HCT116 (cell line): ENCODE data around the gene PTGIS. TPM values are rescaled to one million over a fixed set of nuclear protein-coding genes. Genes with fewer than 3 reads are reported as not detected.
A peak's percentile ranks its signal among the peaks of the same experiment; 100 is the strongest.

Experiments used
- ATAC-seq: fragments of 200-7000 bp; cut with Tn5 transposase; 2 replicates; pipeline ENCODE4 v1.9.1; 2020; ENCODE audit warnings: mild to moderate bottlenecking, moderate library complexity
- BruUV-seq: library from RNA; stranded (reverse); fragments of 400-500 nt; replicated peaks from 2 replicates; lab custom pipeline; 2021; lab: Mats Ljungman, UMichigan
- CTCF ChIA-PET: fragments of 300-600 bp; sonication (Branson Sonifier 250); formaldehyde crosslinking; loops from one replicate; lab custom pipeline; 2021; ENCODE audit warnings: antibody characterized with exemption; lab: Charles Lee
- POLR2A ChIA-PET: fragments of 300-600, 350-600 bp; sonication (Branson Sonifier 250); formaldehyde crosslinking; loops from one replicate; lab custom pipeline; 2021; ENCODE audit warnings: antibody characterized with exemption; lab: Charles Lee
- RAD21 ChIA-PET, 2 experiments: fragments of 300-600 bp; sonication (Branson Sonifier 250); formaldehyde crosslinking; loops; one replicate each; lab custom pipeline; 2023; ENCODE audit warnings: low total read pairs in 2 of 2; ENCODE audit not compliant: uncharacterized antibody in 2 of 2, unreplicated experiment in 2 of 2, low non-redundant PET in 1 of 2; lab: Charles Lee
- DNase-seq: peaks from one replicate; pipeline ENCODE4 v3.0.0-alpha.2; 2010; ENCODE audit warnings: low read depth, low spot score
- H2AFZ ChIP-seq: fragments of 200-600 bp; shearing (Covaris generic), sonication (generic); 2 replicates; pipeline ENCODE4 v1.6.1; 2017; ENCODE audit warnings: low read depth, mixed run types, mixed read lengths, antibody characterized with exemption, low read length; ENCODE audit not compliant: poor library complexity, severe bottlenecking
- H3K27ac ChIP-seq: 2 replicates; pipeline ENCODE4 v1.5.1; 2012; ENCODE audit warnings: low read depth, low read length
- H3K27me3 ChIP-seq: fragments of 200-600 bp; sonication (generic); 2 replicates; pipeline ENCODE4 v1.6.1; 2016; ENCODE audit warnings: mixed run types, low read length, mixed read lengths; ENCODE audit not compliant: insufficient read depth
- H3K36me3 ChIP-seq, 2 experiments: fragments of 200-500 bp in 1 of 2; fragments of 200-600 bp in 1 of 2; sonication (Bioruptor generic) in 1 of 2; sonication (generic) in 1 of 2; 2 replicates each; pipeline versions ENCODE4 v1.5.1 to v1.6.1; 2014 to 2016; ENCODE audit warnings: low read length in 2 of 2, inconsistent platforms in 1 of 2, mixed read lengths in 1 of 2, mixed run types in 1 of 2; ENCODE audit not compliant: insufficient read depth in 2 of 2, control insufficient read depth in 1 of 2
- H3K4me1 ChIP-seq, 2 experiments: fragments of 200-600 bp in 1 of 2; sonication (generic) in 1 of 2; 2 replicates each; pipeline versions ENCODE4 v1.5.1 to v1.6.1; 2012 to 2017; ENCODE audit warnings: low read length in 2 of 2, inconsistent platforms in 1 of 2, mild to moderate bottlenecking in 1 of 2, mixed read lengths in 1 of 2, mixed run types in 1 of 2, moderate library complexity in 1 of 2; ENCODE audit not compliant: insufficient read depth in 2 of 2, control insufficient read depth in 1 of 2
- H3K4me2 ChIP-seq: fragments of 200-600 bp; sonication (generic); 2 replicates; pipeline ENCODE4 v1.6.1; 2017; ENCODE audit warnings: mixed run types, low read length, mixed read lengths
- H3K4me3 ChIP-seq, 2 experiments: fragments of 200-600 bp in 1 of 2; sonication (generic) in 1 of 2; replicated peaks in 1 of 2; 2 replicates each; pipeline ENCODE4 v1.5.1; 2011 to 2016; ENCODE audit warnings: low read length in 2 of 2, control low read depth in 1 of 2, low read depth in 1 of 2, mild to moderate bottlenecking in 1 of 2, mixed read lengths in 1 of 2, mixed run types in 1 of 2
- H3K79me2 ChIP-seq: fragments of 200-600 bp; sonication (generic); 2 replicates; pipeline ENCODE4 v1.6.1; 2017; ENCODE audit warnings: mild to moderate bottlenecking, mixed run types, low read length, moderate library complexity, mixed read lengths; ENCODE audit not compliant: insufficient read depth
- H3K9ac ChIP-seq: fragments of 200-600 bp; sonication (generic); 2 replicates; pipeline ENCODE4 v1.6.1; 2016; ENCODE audit warnings: low read length, mixed read lengths
- H3K9me2 ChIP-seq: fragments of 200-600 bp; sonication (generic), shearing (Covaris generic); 2 replicates; pipeline ENCODE4 v1.6.1; 2017; ENCODE audit warnings: mixed run types, mild to moderate bottlenecking, moderate library complexity; ENCODE audit not compliant: insufficient read depth
- H3K9me3 ChIP-seq, 2 experiments: fragments of 200-500 bp in 1 of 2; fragments of 200-600 bp in 1 of 2; sonication (Bioruptor generic) in 1 of 2; sonication (generic) in 1 of 2; 2 replicates each; pipeline ENCODE4 v1.6.1; 2014 to 2017; ENCODE audit warnings: low read length in 2 of 2, mixed read lengths in 2 of 2, inconsistent platforms in 1 of 2, low read depth in 1 of 2, mild to moderate bottlenecking in 1 of 2, mixed run types in 1 of 2, moderate library complexity in 1 of 2; ENCODE audit not compliant: control insufficient read depth in 1 of 2, insufficient read depth in 1 of 2
- H4K20me1 ChIP-seq: fragments of 200-600 bp; sonication (generic), shearing (Covaris generic); 2 replicates; pipeline ENCODE4 v1.6.1; 2017; ENCODE audit warnings: mixed run types, mild to moderate bottlenecking, moderate library complexity; ENCODE audit not compliant: insufficient read depth
- ATF3 ChIP-seq: IDR thresholded peaks from 2 replicates; pipeline ENCODE4 v1.6.1; 2012
- CBX3 ChIP-seq: IDR thresholded peaks from 2 replicates; pipeline ENCODE4 v1.6.1; 2012; ENCODE audit warnings: low read depth
- EGR1 ChIP-seq: IDR thresholded peaks from 2 replicates; pipeline ENCODE4 v1.6.1; 2012; ENCODE audit warnings: low read depth
- ELF1 ChIP-seq: IDR thresholded peaks from 2 replicates; pipeline ENCODE4 v1.6.1; 2012; ENCODE audit warnings: low read depth, borderline replicate concordance
- EZH2 ChIP-seq: fragments of 200-600 bp; sonication (generic); IDR thresholded peaks from 2 replicates; pipeline ENCODE4 v1.6.1; 2017; ENCODE audit warnings: antibody characterized with exemption, mixed run types
- EZH2phosphoT487 ChIP-seq: fragments of 200-600 bp; IDR thresholded peaks from 2 replicates; pipeline ENCODE4 v1.6.1; 2018; ENCODE audit warnings: antibody characterized with exemption, borderline replicate concordance
- FOSL1 ChIP-seq: IDR thresholded peaks from 2 replicates; pipeline ENCODE4 v1.6.1; 2012; ENCODE audit warnings: low read depth
- JUND ChIP-seq: IDR thresholded peaks from 2 replicates; pipeline ENCODE4 v1.6.1; 2012
- POLR2A ChIP-seq: IDR thresholded peaks from 2 replicates; pipeline ENCODE4 v1.7.0; 2011; ENCODE audit warnings: borderline replicate concordance; ENCODE audit not compliant: insufficient read depth, insufficient read length; ENCODE audit errors: extremely low read depth
- POLR2AphosphoS5 ChIP-seq: IDR thresholded peaks from 2 replicates; pipeline ENCODE4 v1.6.1; 2011; ENCODE audit warnings: mild to moderate bottlenecking, low read depth, low read length, moderate library complexity
- REST ChIP-seq: IDR thresholded peaks from 2 replicates; pipeline ENCODE4 v1.6.1; 2012; ENCODE audit warnings: low read depth
- SIN3A ChIP-seq: IDR thresholded peaks from 2 replicates; pipeline ENCODE4 v1.6.1; 2012; ENCODE audit warnings: low read depth
- SRF ChIP-seq: IDR thresholded peaks from 2 replicates; pipeline ENCODE4 v1.6.1; 2012; ENCODE audit warnings: low read depth
- TCF7L2 ChIP-seq: IDR thresholded peaks from 2 replicates; pipeline ENCODE4 v1.7.0; 2011; ENCODE audit warnings: borderline replicate concordance, inconsistent platforms; ENCODE audit not compliant: insufficient read depth, insufficient read length; ENCODE audit errors: extremely low read depth
- YY1 ChIP-seq: IDR thresholded peaks from 2 replicates; pipeline ENCODE4 v1.6.1; 2011; ENCODE audit warnings: low read length, low read depth, moderate library complexity, mild to moderate bottlenecking; ENCODE audit not compliant: insufficient replicate concordance; ENCODE audit errors: extremely low read depth
- ZBTB33 ChIP-seq: IDR thresholded peaks from 2 replicates; pipeline ENCODE4 v1.6.1; 2011; ENCODE audit warnings: mild to moderate bottlenecking, low read length, moderate library complexity; ENCODE audit not compliant: insufficient replicate concordance; ENCODE audit errors: extremely low read depth
- ZNF274 ChIP-seq: fragments of 200-500 bp; sonication (Bioruptor generic); IDR thresholded peaks from 2 replicates; pipeline ENCODE4 v1.6.1; 2014; ENCODE audit warnings: mild to moderate bottlenecking, low read depth, low read length, inconsistent platforms
- intact Hi-C: fragments of 100-400 bp; cut with micrococcal nuclease; formaldehyde crosslinking; loops from 2 replicates; pipeline ENCODE4 v1.10.0; 2022
- total RNA-seq: library from RNA; stranded (reverse); gene quantifications from one replicate; pipeline ENCODE4 v1.2.1, GENCODE V29; 2021; ENCODE audit not compliant: unreplicated experiment
- TF ChIP-seq, protein P1 (sequence below), 3 experiments: fragments of 200-600 bp in 1 of 3; sonication (generic) in 1 of 3; IDR thresholded peaks in 2 of 3; conservative IDR thresholded peaks in 1 of 3; 2 replicates each; pipeline ENCODE4 v1.5.1; 2012 to 2017; ENCODE audit warnings: low read depth in 2 of 3, low read length in 2 of 3, antibody characterized with exemption in 1 of 3, borderline replicate concordance in 1 of 3, control low read depth in 1 of 3, mild to moderate bottlenecking in 1 of 3, mixed read lengths in 1 of 3, mixed run types in 1 of 3, moderate library complexity in 1 of 3; ENCODE audit not compliant: insufficient read depth in 1 of 3

The PTGIS gene
- total RNA-seq, 1 experiment from 2014 or later, result 0.25 TPM

GRCh38 chr20:49508435-49509199, 59.3 kb downstream of the PTGIS start:
- Histone ChIP-seq H3K9ac (no peak overlapping the region), H3K9me2 (no peaks in the 10 kb centered on the region), H3K27ac (no peak overlapping the region), H4K20me1 (no peaks in the 10 kb centered on the region), H3K4me3 (0 out of 4 replicates have a peak overlapping the region, but pooled peaks of 1 of the 2 experiments have one; percentile 9), H3K79me2 (no peaks in the 10 kb centered on the region), H2AFZ (peak overlapping the region; percentile 7), H3K4me1 (peaks cover 0 to 4% of the 10 kb centered on the region in 2 experiments; a peak in 1 of 4 replicates), H3K27me3 (peaks cover 21% of the 10 kb centered on the region), H3K9me3 (peaks cover 0 to 3% of the 10 kb centered on the region in 2 experiments; a peak in 1 of 4 replicates), H3K4me2 (peak overlapping the region; percentile 51), H3K36me3 (no peaks in the 10 kb centered on the region)
- DNase-seq (peak; percentile 28), ATAC-seq (peak; percentile 84)
- intact Hi-C loops, result loop anchor here (1.0 kb wide), 1 partner anchor 174 kb away; no protein-coding TSS in a partner anchor
- CTCF ChIA-PET, result interaction anchor here (0.7 to 1.8 kb wide), 12 partner anchors 8 to 380 kb away, joined by 3 to 7 read pairs (median 3); no protein-coding TSS in a partner anchor
- POLR2A ChIA-PET, result no interaction called here
- BruUV-seq, result no TSS peak
- RAD21 ChIA-PET, result interaction anchor here in 1 of 2 experiments (1.7 kb wide), 1 partner anchor 174 kb away, joined by 4 read pairs; no protein-coding TSS in a partner anchor
- no peak for TF ChIP-seq SIN3A
- no peak for TF ChIP-seq JUND
- no peak for TF ChIP-seq POLR2AphosphoS5
- TF ChIP-seq, protein P1, sequence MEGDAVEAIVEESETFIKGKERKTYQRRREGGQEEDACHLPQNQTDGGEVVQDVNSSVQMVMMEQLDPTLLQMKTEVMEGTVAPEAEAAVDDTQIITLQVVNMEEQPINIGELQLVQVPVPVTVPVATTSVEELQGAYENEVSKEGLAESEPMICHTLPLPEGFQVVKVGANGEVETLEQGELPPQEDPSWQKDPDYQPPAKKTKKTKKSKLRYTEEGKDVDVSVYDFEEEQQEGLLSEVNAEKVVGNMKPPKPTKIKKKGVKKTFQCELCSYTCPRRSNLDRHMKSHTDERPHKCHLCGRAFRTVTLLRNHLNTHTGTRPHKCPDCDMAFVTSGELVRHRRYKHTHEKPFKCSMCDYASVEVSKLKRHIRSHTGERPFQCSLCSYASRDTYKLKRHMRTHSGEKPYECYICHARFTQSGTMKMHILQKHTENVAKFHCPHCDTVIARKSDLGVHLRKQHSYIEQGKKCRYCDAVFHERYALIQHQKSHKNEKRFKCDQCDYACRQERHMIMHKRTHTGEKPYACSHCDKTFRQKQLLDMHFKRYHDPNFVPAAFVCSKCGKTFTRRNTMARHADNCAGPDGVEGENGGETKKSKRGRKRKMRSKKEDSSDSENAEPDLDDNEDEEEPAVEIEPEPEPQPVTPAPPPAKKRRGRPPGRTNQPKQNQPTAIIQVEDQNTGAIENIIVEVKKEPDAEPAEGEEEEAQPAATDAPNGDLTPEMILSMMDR (IDR thresholded peaks at IDR 0.05 in 2 of 3, conservative IDR thresholded peaks at IDR 0.05 in 1 of 3; ENCODE audit: borderline replicate concordance in 1 of 3, insufficient read depth in 1 of 3, low read depth in 2 of 3, low read length in 2 of 3), result peak; percentile 41 to 79 (median 66)
- no peak for TF ChIP-seq EZH2phosphoT487
- TF ChIP-seq EGR1, result no peak
- no peak for TF ChIP-seq TCF7L2
- no peak for TF ChIP-seq ZNF274
- no peak for TF ChIP-seq FOSL1
- TF ChIP-seq ATF3, result peak; percentile 64; the same call in 1 of the 2 replicates
- no peak for TF ChIP-seq ELF1
- no peak for TF ChIP-seq YY1
- no peak for TF ChIP-seq REST
- TF ChIP-seq CBX3, result peak; percentile 36; the same call in 1 of the 2 replicates
- TF ChIP-seq ZBTB33, result no peak
- no peak for TF ChIP-seq EZH2
- no peak for TF ChIP-seq POLR2A
- TF ChIP-seq SRF, result no peak
